Measurements from ENCODE around the gene ZMYM2. TPM values are rescaled to one million over a fixed set of nuclear protein-coding genes. Genes with fewer than 3 reads are reported as not detected.

Gene ZMYM2
- total RNA-seq, 1 donor from 2014 or later = 92.1 TPM

GRCh38 chr13:19959141-19959830 is 759 bp downstream of the ZMYM2 start:
- TF ChIP-seq CTCF (IDR thresholded peaks at IDR 0.05) = no peak
- H3K27ac Mint-ChIP-seq (ENCODE audit: unreplicated experiment) = peak overlapping the region; percentile 96
- peak overlapping the region; percentile 94 for H3K4me3 Mint-ChIP-seq (ENCODE audit: unreplicated experiment)
- peak; percentile 87 for DNase-seq (ENCODE audit: extremely low spot score, unreplicated experiment)
- no peaks in the 10 kb centered on the region for H3K27me3 Mint-ChIP-seq (ENCODE audit: unreplicated experiment)
- H3K4me1 Mint-ChIP-seq (ENCODE audit: unreplicated experiment) = peaks cover 25% of the 10 kb centered on the region
- peaks cover 6% of the 10 kb centered on the region for H3K9me3 Mint-ChIP-seq (ENCODE audit: unreplicated experiment)
- H3K36me3 Mint-ChIP-seq (ENCODE audit: unreplicated experiment) = peaks cover 11% of the 10 kb centered on the region

GRCh38 chr13:19959831-19960652 is 1.5 kb downstream of the ZMYM2 start:
- peak; percentile 95 for DNase-seq (ENCODE audit: extremely low spot score, unreplicated experiment)
- peak overlapping the region; percentile 94 for H3K4me3 Mint-ChIP-seq (ENCODE audit: unreplicated experiment)
- H3K4me1 Mint-ChIP-seq (ENCODE audit: unreplicated experiment) = peaks cover 25% of the 10 kb centered on the region
- H3K36me3 Mint-ChIP-seq (ENCODE audit: unreplicated experiment) = peaks cover 13% of the 10 kb centered on the region
- peak overlapping the region; percentile 96 for H3K27ac Mint-ChIP-seq (ENCODE audit: unreplicated experiment)
- peaks cover 6% of the 10 kb centered on the region for H3K9me3 Mint-ChIP-seq (ENCODE audit: unreplicated experiment)
- peak; percentile 86 for TF ChIP-seq CTCF (IDR thresholded peaks at IDR 0.05)
- H3K27me3 Mint-ChIP-seq (ENCODE audit: unreplicated experiment) = no peaks in the 10 kb centered on the region

- no peak for DNase-seq (ENCODE audit: extremely low spot score, unreplicated experiment)
- peaks cover 18% of the 10 kb centered on the region for H3K36me3 Mint-ChIP-seq (ENCODE audit: unreplicated experiment)
- peaks cover 25% of the 10 kb centered on the region for H3K4me1 Mint-ChIP-seq (ENCODE audit: unreplicated experiment)
- H3K27ac Mint-ChIP-seq (ENCODE audit: unreplicated experiment) = peak overlapping the region; percentile 47
- H3K9me3 Mint-ChIP-seq (ENCODE audit: unreplicated experiment) = peaks cover 6% of the 10 kb centered on the region
- no peak for TF ChIP-seq CTCF (IDR thresholded peaks at IDR 0.05)
- H3K4me3 Mint-ChIP-seq (ENCODE audit: unreplicated experiment) = peak overlapping the region; percentile 94
- H3K27me3 Mint-ChIP-seq (ENCODE audit: unreplicated experiment) = no peaks in the 10 kb centered on the region
Observed at GRCh38 chr13:19960653-19960976, 2.1 kb downstream of the ZMYM2 start.

GRCh38 chr13:19961489-19961888 is 3.0 kb downstream of the ZMYM2 start:
- Mint-ChIP-seq H3K4me3 (ENCODE audit: unreplicated experiment) (peak overlapping the region; percentile 94), H3K4me1 (ENCODE audit: unreplicated experiment) (peaks cover 25% of the 10 kb centered on the region), H3K9me3 (ENCODE audit: unreplicated experiment) (no peaks in the 10 kb centered on the region), H3K27me3 (ENCODE audit: unreplicated experiment) (no peaks in the 10 kb centered on the region), H3K27ac (ENCODE audit: unreplicated experiment) (no peak overlapping the region), H3K36me3 (ENCODE audit: unreplicated experiment) (peaks cover 20% of the 10 kb centered on the region)
- TF ChIP-seq CTCF (IDR thresholded peaks at IDR 0.05) = no peak
- no peak for DNase-seq (ENCODE audit: extremely low spot score, unreplicated experiment)

GRCh38 chr13:19961924-19962323 is 3.4 kb downstream of the ZMYM2 start:
- no peak overlapping the region for H3K27ac Mint-ChIP-seq (ENCODE audit: unreplicated experiment)
- peaks cover 24% of the 10 kb centered on the region for H3K36me3 Mint-ChIP-seq (ENCODE audit: unreplicated experiment)
- no peak for TF ChIP-seq CTCF (IDR thresholded peaks at IDR 0.05)
- H3K27me3 Mint-ChIP-seq (ENCODE audit: unreplicated experiment) = no peaks in the 10 kb centered on the region
- no peak overlapping the region for H3K4me3 Mint-ChIP-seq (ENCODE audit: unreplicated experiment)
- peaks cover 25% of the 10 kb centered on the region for H3K4me1 Mint-ChIP-seq (ENCODE audit: unreplicated experiment)
- H3K9me3 Mint-ChIP-seq (ENCODE audit: unreplicated experiment) = no peaks in the 10 kb centered on the region
- no peak for DNase-seq (ENCODE audit: extremely low spot score, unreplicated experiment)

Data from osteocyte (in vitro differentiated cells).